NCI-H1092 (cell line): ENCODE measurements around the gene MRPL18.
"Not testable (repeated sequence)": the region's sequence is repeated elsewhere in the genome, so short reads cannot be mapped to it uniquely, and the experiment has no call there.

ENCODE experiments used
- DNase-seq: peaks from one replicate; lab custom pipeline; 2025; lab: John Stamatoyannopoulos, UW

MRPL18 gene

DNA sequence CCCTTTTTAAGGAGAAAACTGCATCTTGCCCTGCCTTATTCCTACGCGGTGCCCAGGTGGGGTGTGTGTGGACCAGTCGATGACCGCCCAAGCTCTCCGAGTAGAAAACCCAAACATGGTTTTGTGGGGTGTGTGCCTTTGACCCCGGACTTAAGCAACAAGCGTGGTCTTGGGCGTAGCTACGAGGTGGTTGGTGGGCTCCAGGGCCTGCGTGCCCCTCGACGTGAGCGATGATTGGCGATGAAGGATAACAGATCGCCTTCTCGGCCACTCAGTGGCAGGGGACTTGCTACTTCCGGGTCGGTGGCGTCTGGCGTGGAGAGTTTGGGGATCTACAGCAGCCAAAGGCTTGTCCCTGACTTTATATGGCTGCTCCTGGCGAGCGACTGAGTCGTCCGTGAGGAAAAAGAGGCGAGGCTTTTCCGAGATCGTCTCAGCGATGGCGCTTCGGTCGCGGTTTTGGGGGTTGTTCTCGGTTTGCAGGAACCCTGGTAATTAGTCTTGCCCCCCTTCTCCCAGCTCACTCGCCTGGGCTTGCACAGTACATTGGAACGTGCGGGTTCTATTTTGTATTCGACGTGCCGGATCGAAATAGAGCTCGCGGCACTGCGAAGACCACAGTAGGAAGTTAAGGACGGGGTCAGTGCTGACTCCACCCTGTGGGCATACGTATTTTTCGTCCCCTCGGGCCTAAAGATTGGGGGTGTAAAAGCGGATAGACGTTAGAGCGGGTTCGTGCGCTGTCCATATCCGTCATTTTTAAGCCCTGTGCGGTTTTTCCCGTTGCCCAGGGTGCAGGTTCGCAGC is at the start of gene MRPL18:
MRPL18 (plus strand) TSS at position 319 of the 807 bp plus-strand sequence; CDS start at position 440, 121 bp downstream.
- DNase-seq: peak; percentile 100

DNA sequence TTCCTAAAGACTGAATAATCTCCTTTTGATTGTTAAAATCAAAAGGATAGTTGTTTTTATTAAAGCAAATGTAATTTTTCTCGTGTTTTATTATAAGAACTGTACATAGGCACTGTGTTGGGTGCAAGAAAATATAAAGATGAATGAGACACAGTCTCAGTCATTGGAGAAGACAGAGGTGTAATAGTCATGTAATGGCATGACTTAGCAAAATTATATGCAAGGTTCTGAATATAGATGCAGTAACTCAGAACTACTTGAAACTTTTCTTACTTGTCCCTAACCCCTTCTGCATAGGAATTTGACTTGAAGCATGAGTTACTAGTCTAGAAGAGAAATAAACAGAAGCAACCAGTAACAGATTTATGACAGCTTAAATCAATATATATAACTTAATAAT is 48.1 kb upstream of the MRPL18 start:
- DNase-seq: no peak

DNA sequence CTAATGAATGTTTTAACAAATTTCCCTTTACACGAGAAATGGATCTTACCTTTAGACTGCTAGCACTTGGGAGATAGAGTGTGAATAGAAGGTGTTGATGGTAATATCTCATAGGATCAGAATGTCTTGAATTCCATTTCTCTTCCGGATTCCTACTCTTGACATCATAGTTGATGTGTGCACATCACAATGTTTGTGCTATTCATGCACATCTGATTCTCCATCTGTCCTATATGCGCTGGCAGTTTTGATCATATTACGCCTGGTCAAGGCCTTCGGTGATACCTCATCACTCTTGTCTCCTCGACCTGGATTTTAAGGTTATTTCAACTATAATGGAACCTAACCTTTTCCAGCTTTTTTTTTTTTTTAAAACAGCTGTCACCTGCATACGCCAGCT is 45.2 kb upstream of the MRPL18 start:
- DNase-seq: no peak

DNA sequence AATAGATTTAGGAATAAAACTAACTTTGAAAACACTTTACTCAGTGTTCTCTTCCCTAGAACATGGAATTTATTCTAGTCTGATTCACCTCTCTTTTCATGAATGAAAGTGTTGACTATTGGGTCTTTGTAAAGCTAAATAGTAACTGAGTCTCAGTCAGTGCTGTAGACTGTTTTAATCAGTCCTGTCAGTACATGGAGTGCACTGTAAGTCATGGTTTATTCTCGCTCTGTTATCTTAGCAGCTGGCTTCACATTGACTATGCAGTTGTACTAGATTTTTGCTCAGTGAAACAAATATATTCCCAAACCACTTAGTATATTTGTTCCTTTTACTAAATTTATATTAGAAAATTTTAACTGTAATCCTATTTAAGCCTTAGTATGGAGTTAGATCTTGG is 43.5 kb upstream of the MRPL18 start:
- DNase-seq: no peak

DNA sequence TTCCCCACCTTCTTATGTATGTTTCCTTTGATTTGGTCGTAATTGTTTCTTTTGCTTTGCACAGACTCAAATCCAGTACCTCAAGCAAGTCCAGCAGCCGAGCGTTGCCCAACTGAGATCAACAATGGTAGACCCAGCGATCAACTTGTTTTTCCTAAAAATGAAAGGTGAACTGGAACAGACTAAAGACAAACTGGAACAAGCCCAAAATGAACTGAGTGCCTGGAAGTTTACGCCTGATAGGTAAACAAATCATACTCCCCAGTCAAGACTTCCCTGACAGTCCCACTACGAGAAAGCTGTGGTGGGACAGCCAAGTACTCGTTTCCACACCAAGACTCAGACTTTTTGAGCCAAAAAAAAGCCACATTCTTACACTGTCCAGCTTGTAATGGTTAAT is 42.1 kb upstream of the MRPL18 start:
- DNase-seq: not testable (repeated sequence)

DNA sequence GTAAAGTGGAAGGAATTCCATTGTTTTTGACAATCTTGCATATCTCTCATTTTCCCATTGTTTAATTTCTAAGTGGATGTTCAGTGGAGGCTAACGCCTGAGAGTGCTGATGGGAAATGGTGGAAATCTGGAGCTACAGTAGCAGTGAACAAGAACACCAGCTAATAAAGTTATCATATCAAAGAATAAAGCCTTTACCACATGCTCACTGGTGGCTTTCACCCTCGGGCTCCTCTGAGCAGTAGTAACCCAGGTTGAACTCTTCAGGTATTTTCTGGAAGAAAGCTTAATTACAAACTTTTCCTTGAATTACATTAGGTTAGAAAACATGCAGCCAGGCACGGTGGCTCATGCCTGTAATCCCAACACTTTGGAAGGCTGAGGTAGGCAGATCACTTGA is 38.8 kb upstream of the MRPL18 start:
- DNase-seq: no peak

DNA sequence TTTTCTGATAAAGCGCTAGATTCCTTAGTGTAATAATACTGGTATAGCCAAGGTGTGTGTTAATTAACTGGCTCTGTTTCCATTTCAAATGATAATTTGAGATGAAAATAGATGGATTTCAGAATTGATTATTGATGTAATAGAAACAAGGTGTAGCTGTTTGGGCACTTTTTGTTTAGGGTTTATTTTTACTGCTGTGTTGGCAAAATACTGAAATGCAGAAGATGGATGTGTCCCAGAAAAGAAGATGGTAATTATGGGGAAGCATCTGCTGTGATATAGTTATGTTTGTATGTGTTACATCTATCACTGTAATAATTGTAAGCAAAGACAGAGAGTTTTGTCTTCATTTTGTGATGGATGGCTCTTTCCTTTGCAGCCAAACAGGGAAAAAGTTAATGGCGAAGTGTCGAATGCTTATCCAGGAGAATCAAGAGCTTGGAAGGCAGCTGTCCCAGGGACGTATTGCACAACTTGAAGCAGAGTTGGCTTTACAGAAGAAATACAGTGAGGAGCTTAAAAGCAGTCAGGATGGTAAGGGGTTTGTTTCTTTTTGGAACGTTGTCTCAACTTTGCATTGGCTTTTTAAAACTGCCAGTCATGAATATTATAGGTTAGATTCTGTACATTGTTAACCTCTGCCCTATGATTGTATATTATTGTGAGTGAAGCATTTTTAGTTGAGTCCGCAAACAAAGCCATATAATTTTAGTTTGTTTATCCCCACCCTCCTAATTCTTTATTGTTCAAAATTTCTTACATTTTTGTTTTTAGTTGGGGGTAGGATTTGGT is 37.0 kb upstream of the MRPL18 start:
- no peak for DNase-seq

DNA sequence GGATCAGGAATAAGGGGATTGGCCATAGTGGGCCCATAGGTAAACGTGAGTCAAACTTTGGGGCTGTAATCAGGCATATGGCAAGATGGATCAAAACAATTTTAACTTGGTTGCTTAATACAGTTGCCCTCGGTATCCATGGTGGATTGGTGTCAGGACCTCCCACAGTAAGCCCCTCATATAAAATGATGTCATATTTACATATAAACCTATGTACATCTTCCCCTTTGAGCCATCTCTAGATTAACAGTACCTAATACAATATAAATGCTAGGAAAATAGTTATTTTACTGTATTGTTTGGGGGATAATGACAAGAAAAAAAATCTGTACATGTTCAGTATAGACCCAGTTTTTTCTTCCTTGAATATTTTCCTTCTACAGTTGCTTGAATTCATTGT is 35.9 kb upstream of the MRPL18 start:
- DNase-seq: no peak

DNA sequence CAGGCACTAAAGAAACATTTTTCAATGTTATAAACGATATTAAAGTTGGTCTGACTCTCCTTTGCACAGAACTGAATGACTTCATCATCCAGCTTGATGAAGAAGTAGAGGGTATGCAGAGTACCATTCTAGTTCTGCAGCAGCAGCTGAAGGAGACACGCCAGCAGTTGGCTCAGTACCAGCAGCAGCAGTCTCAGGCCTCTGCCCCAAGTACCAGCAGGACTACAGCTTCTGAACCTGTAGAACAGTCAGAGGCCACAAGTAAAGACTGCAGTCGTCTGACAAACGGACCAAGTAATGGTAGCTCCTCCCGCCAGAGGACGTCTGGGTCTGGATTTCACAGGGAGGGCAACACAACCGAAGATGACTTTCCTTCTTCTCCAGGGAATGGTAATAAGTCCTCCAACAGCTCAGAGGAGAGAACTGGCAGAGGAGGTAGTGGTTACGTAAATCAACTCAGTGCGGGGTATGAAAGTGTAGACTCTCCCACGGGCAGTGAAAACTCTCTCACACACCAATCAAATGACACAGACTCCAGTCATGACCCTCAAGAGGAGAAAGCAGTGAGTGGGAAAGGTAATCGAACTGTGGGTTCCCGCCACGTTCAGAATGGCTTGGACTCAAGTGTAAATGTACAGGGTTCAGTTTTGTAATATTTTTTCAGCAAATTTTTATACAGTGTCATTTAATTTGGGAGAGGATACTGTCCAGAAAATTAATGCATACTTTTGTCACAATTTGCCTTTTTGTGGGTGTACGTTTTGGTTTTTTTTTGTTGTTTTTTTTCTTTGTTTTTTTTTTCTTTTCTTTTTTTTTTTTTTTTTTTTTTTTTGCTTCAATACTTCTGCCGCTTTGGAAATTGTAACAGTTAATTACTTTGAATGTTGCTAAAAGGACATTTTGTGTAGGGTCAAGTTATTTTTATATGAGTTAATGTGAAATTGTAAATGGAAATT is 35.0 kb upstream of the MRPL18 start:
- no peak for DNase-seq

DNA sequence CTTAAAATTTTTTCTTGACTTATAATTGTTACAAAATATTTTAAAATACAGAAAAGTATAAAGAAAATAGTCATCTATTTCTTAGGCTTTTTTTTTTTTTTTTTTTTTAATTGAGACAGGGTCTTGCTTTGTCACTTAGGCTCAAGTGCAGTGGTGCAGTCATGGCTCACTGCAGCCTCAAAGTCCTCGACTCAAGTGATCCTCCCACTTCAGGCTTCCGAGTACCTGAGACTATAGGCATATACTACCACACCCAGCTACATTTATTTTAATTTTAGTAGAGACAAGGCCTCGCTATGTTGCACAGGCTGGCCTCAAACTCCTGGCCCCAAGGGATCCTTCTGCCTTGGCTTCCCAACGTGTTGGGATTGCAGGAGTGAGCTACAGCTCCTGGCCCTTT is 33.8 kb upstream of the MRPL18 start:
- no peak for DNase-seq

DNA sequence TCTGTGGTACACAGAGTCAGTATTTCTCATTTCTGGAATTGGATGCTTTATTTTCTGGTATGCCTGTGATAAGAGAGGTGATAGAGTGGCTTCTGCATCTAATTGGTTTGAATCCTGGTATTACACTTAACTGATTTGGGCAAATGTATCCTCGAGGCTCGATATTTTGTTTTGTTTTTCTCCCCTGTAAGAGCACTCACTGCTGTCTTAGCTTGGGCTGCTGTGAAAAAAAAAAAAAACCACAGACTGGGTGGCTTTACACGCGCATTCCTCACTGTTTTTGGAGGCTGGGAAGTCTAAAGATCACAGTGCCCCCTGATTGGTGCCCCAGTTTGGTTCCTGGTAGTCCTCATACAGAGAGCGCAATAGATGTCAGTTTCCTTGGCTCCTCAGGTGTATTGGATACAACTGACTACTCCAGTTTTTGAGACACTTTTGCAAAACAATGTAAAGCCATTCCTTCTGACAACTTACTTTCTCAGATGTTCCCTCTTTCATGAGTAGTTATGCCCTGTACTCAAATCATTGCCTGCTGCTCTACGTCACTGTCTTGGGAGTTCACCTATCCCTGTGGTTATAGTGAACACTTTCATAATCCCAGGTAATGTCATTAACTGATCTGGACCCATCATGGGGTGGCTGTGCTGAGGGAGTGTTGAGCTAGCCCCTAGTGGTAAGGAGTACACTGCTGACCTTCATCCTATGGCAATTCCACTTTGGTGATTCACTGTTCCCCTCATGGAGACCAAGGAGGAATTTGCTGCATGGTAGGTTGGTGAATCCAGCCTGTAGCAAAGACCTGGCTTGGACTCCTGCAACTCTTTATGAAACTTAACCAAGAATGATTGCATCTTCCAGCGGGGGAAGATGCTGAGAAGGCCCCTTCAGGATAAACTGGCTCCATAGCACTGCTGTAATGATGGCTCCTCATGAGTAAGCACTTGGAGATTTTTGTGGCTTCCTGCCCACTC is 32.0 kb upstream of the MRPL18 start:
- DNase-seq: no peak

DNA sequence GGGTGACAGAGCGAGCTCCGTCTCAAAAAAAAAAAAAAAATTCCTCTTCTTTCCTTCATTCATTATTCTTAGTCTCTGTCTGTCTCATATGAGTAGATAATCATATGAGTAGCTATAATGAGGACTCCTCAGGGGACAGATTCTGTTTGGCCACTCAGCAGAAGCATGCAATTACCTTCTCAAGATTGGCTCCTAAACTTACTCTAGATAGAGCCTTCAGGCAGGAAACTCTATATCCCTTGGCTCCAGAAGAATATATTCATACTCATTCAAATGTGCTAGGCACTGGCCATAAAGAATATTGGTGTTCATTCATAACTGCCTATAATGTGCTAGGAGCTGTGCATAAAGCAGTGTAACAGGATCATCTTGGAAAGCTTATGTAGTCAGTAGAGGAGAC is 30.6 kb upstream of the MRPL18 start:
- DNase-seq: no peak

DNA sequence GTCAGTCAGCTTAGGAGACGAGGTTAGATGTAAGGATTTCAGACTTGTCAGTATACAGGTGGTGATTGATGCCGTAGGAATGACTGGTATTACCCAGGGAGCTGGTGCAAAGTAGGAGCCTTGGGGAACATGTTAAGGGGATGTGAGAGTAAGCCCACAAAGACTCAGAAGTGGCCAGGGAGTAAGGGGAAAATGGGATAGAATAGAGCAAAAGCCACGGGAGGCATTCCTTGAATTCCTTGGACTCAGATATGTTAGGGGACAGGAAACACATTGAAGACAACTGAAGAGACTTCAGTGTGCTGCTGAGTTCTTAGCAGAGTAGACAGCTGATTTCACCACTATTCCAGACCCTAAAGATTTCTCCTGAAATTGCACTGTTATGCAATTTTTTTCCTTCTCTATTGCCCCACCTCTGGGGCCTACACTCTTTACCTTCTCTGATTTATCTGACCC is 29.6 kb upstream of the MRPL18 start:
- no peak for DNase-seq

DNA sequence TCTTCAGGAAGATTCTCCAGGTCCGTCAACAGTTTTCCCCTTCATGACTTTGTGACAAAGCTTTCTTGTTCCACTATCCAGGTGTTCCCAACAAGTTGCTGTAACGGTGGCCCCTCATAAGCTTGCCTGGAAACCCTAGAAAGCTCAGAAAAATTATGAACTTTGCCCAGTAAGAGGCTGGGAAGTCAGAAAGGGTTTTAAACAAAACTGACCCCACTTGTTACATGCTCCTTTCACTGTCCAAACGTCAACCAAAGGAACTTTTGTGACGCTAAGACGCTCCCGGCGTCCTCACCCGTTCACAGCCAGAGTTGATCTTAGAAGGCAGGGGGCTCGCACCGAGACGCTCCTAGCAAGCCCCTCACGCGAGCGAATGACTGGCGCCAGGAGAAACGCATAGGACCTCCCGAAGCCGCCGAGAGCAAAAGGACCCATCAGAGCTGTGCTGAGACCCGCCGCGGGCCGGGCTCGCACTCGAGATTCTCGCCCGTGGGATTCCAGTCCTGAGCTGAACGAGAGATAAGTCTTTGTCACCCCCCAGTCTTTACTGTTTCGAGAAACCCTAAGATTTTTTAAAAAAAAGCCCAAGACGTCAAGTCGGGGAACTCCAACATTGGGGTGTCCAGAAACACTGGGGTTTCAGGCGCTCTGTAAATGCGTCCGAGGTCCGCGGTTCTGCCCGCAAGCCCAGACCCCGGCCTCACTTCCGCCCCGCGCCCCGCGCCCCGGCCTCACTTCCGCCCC is 29.0 kb upstream of the MRPL18 start:
- no peak for DNase-seq

DNA sequence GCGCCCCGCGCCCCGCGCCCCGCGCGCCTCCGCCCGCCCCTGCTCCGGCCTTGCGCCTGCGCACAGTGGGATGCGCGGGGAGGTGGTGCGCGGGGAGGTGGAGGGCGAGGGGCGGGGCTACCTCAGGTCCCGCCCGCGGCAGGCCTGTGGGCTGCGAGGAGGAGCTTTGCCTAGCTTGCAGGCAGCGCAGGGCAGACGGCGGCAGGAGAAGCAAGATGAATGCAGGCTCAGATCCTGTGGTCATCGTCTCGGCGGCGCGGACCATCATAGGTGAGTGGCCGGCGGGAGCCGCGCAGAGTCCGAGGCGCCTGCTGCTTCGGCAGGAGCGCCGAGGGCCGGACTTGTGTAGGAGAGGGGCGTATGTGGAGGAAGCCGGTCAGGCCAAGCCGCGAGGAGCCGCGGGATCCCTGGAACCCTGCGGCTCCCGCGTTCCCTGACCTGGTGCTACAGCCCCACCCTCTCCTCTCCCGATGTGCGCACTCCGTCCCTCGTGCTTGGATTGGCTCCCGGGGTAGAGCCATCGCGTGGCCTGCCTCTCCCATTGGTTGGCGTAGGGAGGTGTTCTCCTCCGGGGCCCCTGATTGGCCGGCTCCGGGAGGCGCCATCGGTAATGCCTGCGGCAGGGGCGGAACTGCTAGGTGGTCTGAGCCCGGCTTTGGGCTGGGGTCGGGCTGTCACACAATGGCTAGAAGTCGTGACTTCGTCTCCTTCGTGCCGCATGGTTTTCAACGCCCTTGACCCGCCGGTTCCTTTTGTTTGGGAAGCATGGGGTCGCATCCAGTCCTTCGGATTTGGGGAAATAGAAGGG is 28.2 kb upstream of the MRPL18 start, which contains the start of gene ACAT2:
ACAT2 (plus strand) TSS at position 173 of the 808 bp plus-strand sequence; CDS start at position 216, 43 bp downstream.
- DNase-seq: peak; percentile 100

DNA sequence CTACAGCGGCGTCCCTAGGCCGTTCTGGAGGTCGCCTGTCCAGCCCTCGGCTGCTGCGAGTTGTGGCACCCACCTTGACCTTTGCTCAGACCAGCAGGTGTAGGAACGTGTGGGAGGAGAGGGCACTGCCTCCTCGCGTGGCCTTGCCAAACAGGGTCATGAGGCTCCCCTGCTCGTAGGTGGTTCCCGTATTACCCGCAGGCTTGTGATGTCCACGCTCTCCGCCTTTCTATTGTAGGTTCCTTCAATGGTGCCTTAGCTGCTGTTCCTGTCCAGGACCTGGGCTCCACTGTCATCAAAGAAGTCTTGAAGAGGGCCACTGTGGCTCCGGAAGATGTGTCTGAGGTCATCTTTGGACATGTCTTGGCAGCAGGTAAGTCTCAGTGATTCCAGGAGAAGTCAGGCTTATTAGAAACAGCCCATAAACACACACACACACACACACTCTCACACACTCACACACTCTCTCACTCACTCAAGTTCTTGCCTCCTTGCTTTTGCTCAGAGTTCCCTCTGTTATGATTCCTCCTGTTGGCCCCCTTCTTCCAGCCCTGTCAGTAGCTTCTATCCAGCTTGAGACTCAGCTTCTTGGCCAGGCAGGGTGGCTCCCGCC is 27.5 kb upstream of the MRPL18 start:
- no peak for DNase-seq

DNA sequence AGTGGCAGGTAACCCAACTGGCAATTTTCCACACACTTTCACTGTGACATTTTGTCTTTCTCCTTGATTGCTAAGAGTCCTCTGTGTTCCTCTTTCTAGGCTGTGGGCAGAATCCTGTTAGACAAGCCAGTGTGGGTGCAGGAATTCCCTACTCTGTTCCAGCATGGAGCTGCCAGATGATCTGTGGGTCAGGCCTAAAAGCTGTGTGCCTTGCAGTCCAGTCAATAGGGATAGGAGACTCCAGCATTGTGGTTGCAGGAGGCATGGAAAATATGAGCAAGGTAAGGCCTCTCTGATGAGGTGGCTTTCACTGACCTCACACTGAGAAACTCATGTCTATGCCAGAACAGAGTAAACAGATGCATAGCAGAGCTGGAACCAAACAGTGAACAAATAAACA is 23.4 kb upstream of the MRPL18 start:
- no peak for DNase-seq

DNA sequence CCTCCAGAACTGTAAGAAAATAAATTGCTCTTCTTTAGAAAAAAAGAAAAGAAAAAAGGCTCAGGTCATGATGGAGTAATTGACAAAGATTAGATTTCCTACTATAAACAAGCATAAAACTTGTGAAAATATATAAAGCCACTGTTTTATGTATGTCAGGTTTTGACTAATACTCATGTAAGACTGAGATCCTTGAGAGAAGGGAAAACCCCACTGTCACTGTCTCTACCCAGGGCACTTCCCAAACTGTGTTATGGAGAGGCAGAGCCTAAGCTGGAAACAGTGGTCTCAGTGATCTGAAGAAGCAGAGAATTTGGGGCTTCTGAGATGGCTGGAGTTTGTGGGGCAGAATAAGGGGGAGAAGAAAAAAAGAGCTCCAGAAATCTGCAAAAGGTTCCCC is 20.8 kb upstream of the MRPL18 start:
- DNase-seq: no peak

DNA sequence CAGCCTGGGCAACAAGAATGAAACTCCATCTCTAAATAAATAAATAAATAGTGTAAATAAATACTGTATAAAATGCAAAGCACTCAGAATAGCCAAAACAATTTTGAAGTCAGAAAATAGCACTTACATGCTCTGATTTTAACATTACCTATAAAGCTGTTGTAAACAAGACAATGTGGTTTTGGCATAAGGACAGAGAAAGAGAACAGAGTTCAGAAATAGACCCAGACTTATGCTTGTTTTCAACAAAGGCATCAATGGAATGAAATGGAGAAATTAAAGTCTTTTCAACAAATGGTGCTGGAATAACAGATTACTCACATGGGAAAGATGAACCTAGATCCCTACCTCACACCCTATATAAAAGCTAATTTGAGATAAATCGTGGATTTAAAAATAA is 18.1 kb upstream of the MRPL18 start:
- no peak for DNase-seq
